ENCODE data around the gene TANC1.

Gene TANC1

DNA sequence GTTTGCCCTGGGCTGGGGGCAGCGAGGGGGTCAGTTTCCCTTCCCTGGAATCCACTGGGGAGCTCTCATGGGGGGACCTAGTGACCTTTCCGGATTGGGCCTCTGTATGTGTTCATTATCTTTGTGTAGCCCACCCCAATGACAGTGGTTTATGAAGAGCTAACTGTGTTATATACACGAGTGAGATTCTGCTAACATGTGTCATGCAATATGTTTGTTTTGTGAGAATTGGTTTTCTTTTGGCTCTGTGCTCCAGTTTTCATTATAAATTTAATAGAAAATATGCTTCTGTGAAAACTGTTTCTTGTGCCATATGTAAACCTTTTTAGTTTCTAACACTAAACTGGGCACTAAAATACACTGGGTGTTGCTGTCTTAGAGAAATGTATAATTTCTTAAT, 207.5 kb downstream of the TANC1 start:
- DNase-seq, result no peak

DNA sequence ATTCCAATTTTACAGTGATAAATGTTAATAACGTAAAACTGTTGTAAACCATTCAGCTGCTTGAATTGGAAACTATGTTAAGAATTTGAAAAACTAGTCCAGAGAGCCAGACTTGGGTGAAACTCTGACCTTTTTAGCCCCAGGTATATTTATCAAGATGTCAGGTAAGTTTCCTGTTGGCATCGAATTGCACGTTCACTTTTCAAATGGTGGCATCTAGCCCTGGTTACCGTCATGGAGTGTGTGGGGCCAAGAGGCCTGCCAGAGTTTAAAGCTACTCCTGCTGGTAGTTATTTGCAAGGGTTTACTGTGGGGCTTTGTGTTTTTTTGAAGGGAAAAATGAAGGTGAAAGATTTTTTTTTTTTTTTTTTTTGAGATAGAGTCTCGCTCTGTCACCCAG, 208.1 kb downstream of the TANC1 start:
- no peak for DNase-seq

GRCh38 chr2:159177357-159177756, 208.9 kb downstream of the TANC1 start:
- no peak for DNase-seq

- DNase-seq, result no peak
These were observed 209.5 kb downstream of the TANC1 start for GRCh38 chr2:159177957-159178356.

DNA sequence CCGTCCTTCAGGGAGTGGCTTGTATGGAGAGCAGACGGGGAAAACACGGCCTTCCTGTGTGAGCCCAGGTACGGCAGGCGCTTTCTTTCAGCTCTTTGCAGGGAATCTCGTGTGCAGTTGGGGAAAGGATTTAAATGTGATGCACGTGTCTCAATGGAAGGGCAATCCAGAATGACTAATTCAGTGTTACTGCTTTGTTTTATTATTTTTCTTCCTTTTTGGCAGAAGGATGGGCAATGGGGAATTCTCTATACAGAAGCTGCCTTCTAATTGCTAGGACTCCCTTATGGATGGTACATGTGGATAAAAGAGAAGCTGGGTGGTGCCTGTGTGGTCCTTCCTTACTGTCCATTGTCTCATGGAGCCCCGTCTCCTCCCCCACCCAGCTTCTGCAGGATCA, 210.7 kb downstream of the TANC1 start:
- DNase-seq, result no peak

GRCh38 chr2:159179696-159180095, 211.3 kb downstream of the TANC1 start:
- no peak for DNase-seq

DNA sequence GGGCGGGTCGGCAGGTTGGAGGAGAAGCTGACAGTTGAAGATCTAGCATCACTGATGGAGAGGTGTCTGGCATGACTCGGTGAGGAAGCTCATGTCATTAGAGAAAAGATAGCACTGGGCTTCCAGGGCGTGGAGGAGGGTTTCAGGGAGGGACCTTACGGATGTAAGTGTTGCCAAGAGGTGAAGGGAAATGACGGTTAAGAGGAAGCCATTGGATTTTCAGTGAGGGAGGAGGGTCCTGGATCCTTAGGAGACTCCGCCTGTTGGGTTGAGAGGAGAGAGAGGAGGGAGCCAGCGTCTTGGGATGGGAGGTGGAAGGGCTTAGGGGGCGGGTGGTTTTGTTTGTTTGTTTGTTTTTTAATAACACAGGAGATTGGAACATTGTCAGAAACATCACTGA, 214.9 kb downstream of the TANC1 start:
- no peak for DNase-seq

GRCh38 chr2:159185401-159186130, 217.1 kb downstream of the TANC1 start:
- no peak for DNase-seq

DNA sequence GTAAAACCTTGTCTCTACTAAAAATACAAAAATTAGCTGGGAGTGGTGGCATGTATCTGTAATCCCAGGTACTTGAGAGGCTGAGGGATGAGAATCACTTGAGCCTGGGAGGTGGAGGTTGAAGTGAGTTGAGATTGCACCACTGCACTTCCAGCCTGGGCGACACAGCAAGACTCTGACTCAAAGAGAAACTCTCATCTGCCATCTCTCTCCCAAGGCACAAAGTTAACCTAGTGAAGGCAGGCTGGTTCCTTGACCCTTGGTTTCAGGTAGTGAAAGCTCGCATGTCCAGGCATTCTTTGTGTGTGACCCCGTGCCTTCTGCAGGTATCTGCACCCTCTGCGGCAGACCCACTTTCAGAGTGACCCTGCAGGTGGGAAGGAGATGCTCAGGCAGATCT, 218.0 kb downstream of the TANC1 start:
- DNase-seq, result no peak

DNA sequence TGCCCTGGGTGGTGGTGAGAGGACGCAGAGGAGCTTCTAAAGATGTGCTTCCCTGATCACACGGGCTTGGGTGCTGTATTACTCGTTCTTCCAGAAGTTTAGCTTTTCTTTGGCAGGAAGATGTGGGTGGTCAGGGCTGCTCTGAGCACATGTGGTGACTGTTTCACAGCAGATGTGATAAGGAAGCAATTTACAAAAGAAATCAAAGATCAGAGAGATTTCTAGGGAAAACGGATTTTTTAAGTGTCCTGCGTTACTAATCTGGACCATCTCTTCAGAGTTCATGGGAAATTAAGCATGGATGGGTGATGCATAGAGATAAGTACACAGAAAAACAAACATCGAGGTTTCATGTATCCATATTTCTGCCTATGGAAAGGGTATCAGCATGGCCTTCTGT, 218.7 kb downstream of the TANC1 start:
- no peak for DNase-seq

DNA sequence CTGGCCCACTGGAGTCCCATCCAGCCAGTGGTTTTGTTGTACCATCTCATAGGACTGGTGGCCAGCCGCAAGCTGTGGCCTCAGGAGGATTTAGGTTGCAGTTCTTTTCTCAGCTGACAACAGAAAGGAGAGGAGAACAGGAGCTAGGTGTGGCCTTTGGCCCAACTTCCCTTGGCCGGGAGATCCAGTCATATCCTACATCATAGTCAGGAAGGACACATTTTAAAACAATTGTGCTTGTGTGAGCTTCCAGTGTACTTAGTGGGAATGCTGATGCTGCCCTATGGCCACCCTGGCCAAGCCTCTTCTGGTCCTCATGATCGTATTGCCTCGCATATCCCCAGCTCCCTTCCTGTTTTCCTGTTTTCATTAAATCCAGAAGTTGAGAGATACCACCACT, 220.0 kb downstream of the TANC1 start:
- DNase-seq, result no peak

DNA sequence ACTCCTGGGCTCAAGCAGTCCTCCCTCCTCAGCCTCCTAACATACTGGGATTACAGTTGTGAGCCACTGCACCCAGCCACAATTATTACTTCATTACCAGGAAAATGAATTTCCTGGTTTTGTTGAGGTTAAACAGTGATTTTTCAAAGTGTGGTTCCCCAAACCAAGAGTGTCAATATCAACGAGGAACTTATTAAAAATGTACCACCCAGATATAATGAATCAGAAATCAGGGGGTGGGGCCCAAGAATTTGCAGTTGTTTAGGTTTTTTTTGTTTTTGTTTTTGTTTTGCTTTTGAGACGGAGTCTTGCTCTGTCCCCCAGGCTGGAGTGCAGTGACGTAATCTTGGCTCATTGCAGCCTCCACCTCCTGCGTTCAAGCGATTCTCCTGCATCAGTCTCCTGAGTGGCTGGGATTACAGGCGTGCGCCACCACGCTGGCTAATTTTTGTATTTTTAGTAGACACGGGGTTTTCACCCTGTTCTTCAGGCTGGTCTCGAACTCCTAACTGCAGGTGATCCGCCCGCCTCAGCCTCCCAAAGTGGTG, 224.0 kb downstream of the TANC1 start:
- DNase-seq, result no peak

DNA sequence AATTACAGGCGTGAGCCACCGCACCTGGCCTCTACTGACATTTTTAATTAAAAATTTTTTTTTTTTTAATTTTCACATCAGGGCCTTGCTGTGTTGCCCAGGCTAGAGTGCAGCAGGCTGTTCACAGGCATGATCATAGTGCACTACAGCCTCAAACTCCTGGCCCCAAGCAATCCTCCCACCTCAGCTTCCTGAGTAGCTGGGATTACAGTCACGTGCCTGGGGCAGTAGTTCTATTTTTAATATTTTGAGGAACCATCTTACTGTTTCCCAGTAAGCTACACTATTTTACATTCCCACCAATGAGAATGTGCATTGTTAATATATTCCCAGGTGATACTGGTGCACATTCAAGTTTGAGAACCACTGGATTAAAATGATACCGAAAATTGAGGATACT, 225.4 kb downstream of the TANC1 start:
- no peak for DNase-seq

GRCh38 chr2:159194241-159194640, 225.8 kb downstream of the TANC1 start:
- no peak for DNase-seq

GRCh38 chr2:159195697-159196096, 227.3 kb downstream of the TANC1 start:
- DNase-seq, result no peak

- DNase-seq, result no peak
These were observed 228.0 kb downstream of the TANC1 start for GRCh38 chr2:159196393-159196925.

DNA sequence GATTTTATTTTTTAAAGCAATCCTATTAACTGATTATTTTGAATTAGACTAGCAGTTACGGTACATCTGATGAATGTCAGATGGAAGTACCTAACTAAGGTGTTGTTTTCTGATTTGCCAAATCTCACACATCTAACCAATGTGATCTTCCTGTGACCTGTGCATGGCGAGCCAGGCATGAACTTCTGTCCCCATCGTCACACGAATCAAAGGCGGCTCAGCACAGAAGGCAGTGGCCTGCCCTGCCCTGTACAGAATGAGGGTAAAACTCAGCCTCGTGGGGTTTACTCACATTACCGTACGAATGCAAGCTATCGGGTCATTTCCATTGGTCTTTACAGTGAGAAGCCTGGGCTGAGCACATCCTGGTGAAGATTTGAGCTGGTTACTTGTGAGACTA, 230.8 kb downstream of the TANC1 start:
- DNase-seq, result no peak

- no peak for DNase-seq
These were observed 231.5 kb downstream of the TANC1 start for GRCh38 chr2:159199761-159200465.

DNA sequence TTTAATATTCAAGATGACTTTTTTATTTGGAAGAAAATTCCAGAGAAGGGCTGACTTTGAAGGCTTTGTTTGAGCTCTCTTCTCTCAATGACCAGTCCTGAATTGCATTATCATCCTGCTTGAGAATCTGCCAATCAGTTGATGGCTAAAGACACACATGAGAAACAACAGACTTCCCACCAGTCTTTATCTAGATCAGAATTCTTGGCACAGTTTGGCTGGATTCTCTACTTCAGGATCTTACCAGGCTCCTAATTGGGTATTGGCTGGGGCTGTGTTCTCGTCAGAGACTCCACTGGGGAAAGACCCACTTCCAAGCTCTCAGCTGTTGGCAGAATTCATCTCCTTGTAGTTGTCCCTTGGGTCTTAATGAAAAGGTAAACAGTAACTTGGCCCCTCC, 232.1 kb downstream of the TANC1 start:
- no peak for DNase-seq

- no peak for DNase-seq
These were observed 233.1 kb downstream of the TANC1 start for GRCh38 chr2:159201360-159202063.

DNA sequence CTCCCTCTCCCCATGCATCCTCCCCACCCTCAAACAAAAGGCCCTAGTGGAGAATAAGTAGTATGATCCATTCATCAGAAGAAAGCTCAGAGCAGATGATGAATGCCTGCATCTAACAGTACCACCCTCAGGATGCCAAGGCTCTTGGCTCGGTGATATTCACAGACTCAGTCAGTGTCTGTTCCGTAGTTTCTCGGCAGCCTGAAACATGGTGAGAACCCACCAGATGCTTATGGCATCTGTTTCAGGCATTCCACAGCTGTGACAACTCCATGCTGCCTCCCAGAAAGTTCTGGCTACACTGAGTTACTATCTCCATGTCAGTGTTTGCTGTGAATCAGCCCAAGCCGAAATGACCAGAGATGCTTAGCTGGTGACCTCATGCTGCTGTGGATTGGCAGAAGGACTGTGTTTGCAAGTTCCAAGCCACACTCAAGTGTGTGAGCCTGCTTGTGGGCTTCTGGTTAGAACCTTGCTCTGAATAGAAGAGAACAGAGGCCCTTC, 234.2 kb downstream of the TANC1 start:
- no peak for DNase-seq

GRCh38 chr2:159204381-159205144, 236.1 kb downstream of the TANC1 start:
- DNase-seq, result no peak

Data from NCI-H2107 (cell line).